Vagina (tissue), 2 donors: ENCODE data around the gene KRT14. TPM values are rescaled to one million over a fixed set of nuclear protein-coding genes. Genes with fewer than 3 reads are reported as not detected.

Experiments
- DNase-seq, 2 donors: peaks; one replicate each; pipeline ENCODE4 v3.0.0-alpha.2; 2017; ENCODE audit errors: extremely low spot score in 2 of 2
- H3K27ac ChIP-seq: fragments of 200-600 bp; sonication (generic); one replicate; pipeline ENCODE4 v1.5.1; 2019
- H3K27me3 ChIP-seq: fragments of 200-600 bp; sonication (generic); one replicate; pipeline ENCODE4 v1.5.1; 2019
- H3K36me3 ChIP-seq, 2 donors: fragments of 200-600 bp; sonication (generic); one replicate each; pipeline ENCODE4 v1.5.1; 2017 to 2019
- H3K4me1 ChIP-seq: fragments of 200-600 bp; sonication (generic); one replicate; pipeline ENCODE4 v1.5.1; 2019
- H3K4me3 ChIP-seq, 2 donors: fragments of 200-600 bp; sonication (generic); 1 replicate in 1 of 2; 2 replicates in 1 of 2; pipeline ENCODE4 v1.5.1; 2016 to 2019
- H3K9me3 ChIP-seq: fragments of 200-600 bp; sonication (generic); one replicate; pipeline ENCODE4 v1.5.1; 2019
- CTCF ChIP-seq, 3 experiments: fragments of 450-650 bp in 2 of 3; fragments of 200-600 bp in 1 of 3; sonication (generic) in 1 of 3; IDR thresholded peaks; one replicate each; pipeline ENCODE4 v1.5.1; 2017 to 2019; ENCODE audit warnings: antibody characterized with exemption in 3 of 3, mild to moderate bottlenecking in 2 of 3, moderate library complexity in 2 of 3
- POLR2A ChIP-seq, 2 donors: fragments of 450-650 bp; IDR thresholded peaks; one replicate each; pipeline ENCODE4 v1.6.1; 2017; ENCODE audit warnings: antibody characterized with exemption in 2 of 2, mild to moderate bottlenecking in 2 of 2, moderate library complexity in 2 of 2
- POLR2AphosphoS5 ChIP-seq, 2 donors: sonication (generic); formaldehyde crosslinking; IDR thresholded peaks; one replicate each; pipeline ENCODE4 v1.9.0; 2017; ENCODE audit warnings: antibody characterized with exemption in 2 of 2, mild to moderate bottlenecking in 2 of 2, low read depth in 1 of 2; ENCODE audit not compliant: insufficient read depth in 1 of 2
- intact Hi-C: fragments of 100-400 bp; cut with DNase I; formaldehyde crosslinking; loops from one replicate; pipeline ENCODE4 v1.15.1; 2023
- total RNA-seq: library from RNA; depleted of rRNA; stranded (reverse); fragments of >200 nt; gene quantifications from one replicate; pipeline ENCODE4 v1.2.3, GENCODE V29; 2016

The KRT14 gene
- total RNA-seq, 1 donor from 2014 or later = 1,546 TPM

DNA sequence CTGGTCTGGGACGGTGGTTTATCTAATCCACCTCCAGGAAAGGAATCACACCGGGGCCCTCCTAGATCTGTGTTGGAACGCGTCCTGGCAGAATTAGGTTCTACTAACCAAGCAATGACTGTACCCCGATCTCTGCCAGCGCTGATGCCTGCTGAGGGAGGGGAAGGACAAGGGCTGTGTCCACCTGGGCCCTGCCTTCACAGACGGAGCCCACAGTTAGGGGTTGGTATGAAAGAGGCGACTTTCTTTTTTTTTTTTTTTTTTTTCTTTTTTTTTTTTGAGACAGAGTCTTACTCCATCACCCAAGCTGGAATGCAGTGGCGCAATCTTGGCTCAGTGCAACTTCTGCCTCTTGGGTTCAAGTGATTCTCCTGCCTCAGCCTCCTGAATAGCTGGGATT is 48.7 kb downstream of the KRT14 start:
- no peak overlapping the region for H3K4me3 ChIP-seq
- peaks cover 23% of the 10 kb centered on the region for H3K4me1 ChIP-seq
- no peak for DNase-seq
- H3K27me3 ChIP-seq = no peaks in the 10 kb centered on the region
- intact Hi-C loops = no loop called here
- TF ChIP-seq CTCF (IDR thresholded peaks at IDR 0.05) (no peak), POLR2A (IDR thresholded peaks at IDR 0.05) (no peak), POLR2AphosphoS5 (IDR thresholded peaks at IDR 0.05; ENCODE audit: insufficient read depth in 1 of 2, low read depth in 1 of 2) (no peak)
- no peak overlapping the region for H3K27ac ChIP-seq
- H3K36me3 ChIP-seq = no peaks in the 10 kb centered on the region
- no peaks in the 10 kb centered on the region for H3K9me3 ChIP-seq

DNA sequence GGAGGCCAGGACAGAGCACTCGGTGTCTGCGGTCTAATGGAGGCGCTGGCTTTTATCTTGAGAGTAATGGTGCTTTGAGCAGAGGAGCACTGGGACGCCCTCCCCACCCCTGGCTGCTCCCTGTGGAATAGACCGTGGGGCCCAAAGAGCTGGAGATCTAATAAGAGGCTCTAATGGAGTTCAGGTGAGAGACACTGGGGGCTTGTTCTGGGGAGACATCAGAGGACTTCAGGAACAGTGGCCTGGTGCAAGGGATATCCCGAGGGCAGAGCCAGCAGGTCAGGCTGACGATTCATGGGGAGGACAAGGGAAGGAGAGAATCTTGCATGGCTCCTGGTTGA is 49.1 kb downstream of the KRT14 start:
- H3K4me1 ChIP-seq = peaks cover 23% of the 10 kb centered on the region
- no peak overlapping the region for H3K4me3 ChIP-seq
- no peak overlapping the region for H3K27ac ChIP-seq
- no peak for TF ChIP-seq POLR2A (IDR thresholded peaks at IDR 0.05)
- TF ChIP-seq CTCF (IDR thresholded peaks at IDR 0.05) = no peak
- TF ChIP-seq POLR2AphosphoS5 (IDR thresholded peaks at IDR 0.05; ENCODE audit: insufficient read depth in 1 of 2, low read depth in 1 of 2) = no peak
- intact Hi-C loops = no loop called here
- no peaks in the 10 kb centered on the region for H3K27me3 ChIP-seq
- no peaks in the 10 kb centered on the region for H3K36me3 ChIP-seq
- H3K9me3 ChIP-seq = no peaks in the 10 kb centered on the region
- no peak for DNase-seq

- Histone ChIP-seq H3K27me3 (no peaks in the 10 kb centered on the region), H3K4me1 (peaks cover 23% of the 10 kb centered on the region), H3K27ac (no peak overlapping the region)
Measured at GRCh38 chr17:41536741-41537613, 49.7 kb downstream of the KRT14 start.

DNA sequence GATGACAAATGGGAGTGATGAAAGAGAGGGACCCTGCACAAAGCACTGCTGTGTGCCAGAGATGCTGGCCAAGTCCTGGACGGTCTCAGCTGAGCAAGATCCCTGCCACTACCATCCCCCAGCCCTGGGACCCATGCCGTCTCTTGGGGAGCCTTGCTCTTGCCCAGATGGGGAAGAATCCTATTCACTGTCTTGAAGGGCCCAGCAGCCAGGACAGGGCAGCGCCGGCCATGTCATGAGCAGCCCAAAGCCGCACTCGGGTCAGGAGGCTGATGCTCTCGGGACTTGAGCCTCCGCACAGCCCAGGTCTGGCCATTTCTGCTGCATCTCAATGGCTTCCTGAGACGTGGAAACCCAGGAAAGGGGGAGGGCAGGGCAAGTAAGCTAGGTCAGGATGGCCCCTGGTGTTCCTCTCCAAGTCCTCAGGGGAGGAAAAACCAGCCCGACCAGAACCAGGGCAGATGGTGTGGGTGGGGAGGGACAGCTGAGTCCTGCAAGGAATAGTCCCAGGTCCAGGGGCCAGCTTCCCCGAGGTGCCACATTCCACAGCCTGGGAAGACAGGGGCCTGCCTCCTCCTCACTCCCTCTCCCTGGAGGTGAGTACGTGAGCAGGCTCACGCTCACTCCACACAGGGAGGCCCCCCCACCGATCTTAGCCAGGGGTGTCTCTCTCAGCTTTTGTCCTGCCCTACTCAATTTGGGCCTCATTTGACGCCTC is 50.8 kb downstream of the KRT14 start:
- no peak for DNase-seq
- no peak overlapping the region for H3K27ac ChIP-seq
- TF ChIP-seq POLR2A (IDR thresholded peaks at IDR 0.05) (no peak), CTCF (IDR thresholded peaks at IDR 0.05) (no peak), POLR2AphosphoS5 (IDR thresholded peaks at IDR 0.05; ENCODE audit: insufficient read depth in 1 of 2, low read depth in 1 of 2) (no peak)
- intact Hi-C loops = no loop called here
- H3K4me3 ChIP-seq = no peak overlapping the region
- no peaks in the 10 kb centered on the region for H3K9me3 ChIP-seq
- H3K36me3 ChIP-seq = no peaks in the 10 kb centered on the region
- no peaks in the 10 kb centered on the region for H3K27me3 ChIP-seq
- peaks cover 23% of the 10 kb centered on the region for H3K4me1 ChIP-seq

More at GRCh38 chr17:41536741-41537613, 49.7 kb downstream of the KRT14 start:
- Histone ChIP-seq H3K9me3 (no peaks in the 10 kb centered on the region), H3K36me3 (no peaks in the 10 kb centered on the region), H3K4me3 (no peak overlapping the region)
- DNase-seq = no peak
- TF ChIP-seq POLR2A (IDR thresholded peaks at IDR 0.05) (no peak), POLR2AphosphoS5 (IDR thresholded peaks at IDR 0.05; ENCODE audit: insufficient read depth in 1 of 2, low read depth in 1 of 2) (no peak), CTCF (IDR thresholded peaks at IDR 0.05) (no peak)
- intact Hi-C loops = no loop called here
